HS-27A (cell line): ENCODE results near the gene SPAG16.
"Not testable (repeated sequence)": the region's sequence is repeated elsewhere in the genome, so short reads cannot be mapped to it uniquely, and the experiment has no call there.

Experiments used
- DNase-seq: peaks from one replicate; pipeline ENCODE4 v3.0.0-alpha.2; 2012; ENCODE audit warnings: low read depth, missing footprints

The SPAG16 gene

DNA sequence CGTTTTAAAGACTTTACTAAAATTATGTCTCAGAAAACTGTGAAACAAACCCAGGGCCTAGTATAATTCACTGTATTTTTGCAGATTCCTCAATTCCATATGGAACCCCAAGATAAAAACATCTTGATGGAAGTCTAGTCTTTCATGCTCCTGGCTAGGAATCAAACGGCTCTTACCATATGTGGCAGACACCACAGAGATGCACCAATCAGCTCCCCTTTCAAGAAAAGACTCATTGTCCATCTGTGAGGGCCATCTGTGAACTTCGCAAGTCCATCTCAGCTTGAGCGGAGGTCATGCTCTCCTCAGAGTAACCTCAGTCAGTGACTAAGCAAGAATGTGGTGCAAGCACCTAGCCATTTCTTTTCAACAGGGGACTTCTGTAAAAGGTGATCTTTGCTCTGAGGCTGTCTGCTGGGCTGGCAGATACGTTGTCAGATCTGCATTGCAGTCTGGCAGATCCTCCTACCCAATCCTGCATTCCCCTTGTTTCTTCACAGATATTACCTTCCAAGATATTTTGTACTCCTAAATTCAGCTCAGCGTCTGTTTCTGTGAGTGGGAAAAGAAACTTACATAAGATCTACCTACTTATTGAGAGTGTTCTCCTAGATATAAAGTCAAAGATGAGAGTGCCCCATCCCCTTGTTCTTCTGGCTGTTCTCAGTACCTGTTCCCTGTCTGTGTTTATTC is 419.3 kb downstream of the SPAG16 start:
- no peak for DNase-seq

GRCh38 chr2:213710164-213710563 is 425.9 kb downstream of the SPAG16 start:
- no peak for DNase-seq

- DNase-seq = not testable (repeated sequence)
These were observed 434.1 kb downstream of the SPAG16 start for GRCh38 chr2:213718411-213718810.

DNA sequence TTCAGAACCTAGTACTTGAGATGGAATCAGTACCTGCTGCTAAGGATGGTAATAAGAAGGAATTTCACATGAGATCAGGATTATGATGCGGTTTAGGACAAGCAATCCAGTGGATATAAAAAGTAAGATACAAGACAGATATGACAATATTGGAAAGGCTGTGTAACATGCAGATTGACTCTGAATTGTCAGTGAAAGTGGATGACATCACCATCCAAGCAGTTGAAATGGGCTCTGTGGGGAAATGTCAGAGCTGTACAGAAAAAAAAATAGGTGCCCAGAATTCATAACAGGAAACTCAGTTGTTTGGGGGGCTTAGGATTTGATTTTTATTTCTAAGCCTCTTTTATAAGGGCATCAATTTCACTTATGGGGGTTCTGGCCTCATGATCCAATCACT is 438.3 kb downstream of the SPAG16 start:
- no peak for DNase-seq

DNA sequence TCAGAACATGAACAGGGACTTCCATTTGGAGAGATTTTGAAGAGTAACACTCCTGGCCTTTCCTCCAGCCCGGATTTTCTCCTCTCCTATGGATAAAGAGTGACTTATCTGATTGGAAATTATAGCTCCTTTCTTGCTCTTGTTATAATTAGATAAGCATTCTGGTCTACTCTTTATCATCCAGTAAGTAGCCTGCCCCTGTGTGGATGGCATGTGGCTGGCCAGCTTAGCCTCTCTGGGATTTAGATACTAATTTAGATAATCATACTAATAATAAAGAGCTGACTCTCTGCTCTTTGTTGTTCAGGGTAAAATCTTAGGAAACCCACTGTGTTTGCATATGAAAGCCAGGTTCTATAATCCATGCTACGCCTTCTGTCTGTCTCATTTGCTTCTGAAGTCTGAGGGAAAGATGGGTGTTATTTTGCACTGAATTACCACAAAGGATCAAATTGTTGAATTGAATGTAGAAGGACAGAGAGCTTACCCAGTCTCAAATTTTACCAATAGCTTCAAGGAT is 438.8 kb downstream of the SPAG16 start:
- DNase-seq = no peak

- DNase-seq = no peak
These were observed 439.4 kb downstream of the SPAG16 start for GRCh38 chr2:213723707-213724106.

GRCh38 chr2:213726101-213726500 is 441.8 kb downstream of the SPAG16 start:
- DNase-seq = no peak

DNA sequence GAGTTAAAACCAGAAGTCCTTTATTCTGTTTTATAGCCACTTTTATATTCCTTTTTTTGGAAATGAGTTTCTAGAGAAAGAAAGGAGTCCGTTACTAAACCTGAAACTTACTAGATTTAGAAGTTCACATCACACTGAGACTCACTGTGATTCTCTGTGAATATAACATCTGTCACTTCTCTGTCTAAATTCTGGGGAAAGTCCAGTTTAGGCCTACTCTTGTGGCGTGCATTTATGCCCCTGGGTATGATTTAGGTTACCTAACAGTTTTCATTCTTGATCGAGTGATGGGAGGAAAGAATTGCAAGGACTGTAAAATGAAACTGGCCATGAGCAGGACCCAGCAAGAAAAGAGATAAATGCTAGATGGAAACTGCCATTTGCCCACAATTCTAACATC is 449.6 kb downstream of the SPAG16 start:
- no peak for DNase-seq

DNA sequence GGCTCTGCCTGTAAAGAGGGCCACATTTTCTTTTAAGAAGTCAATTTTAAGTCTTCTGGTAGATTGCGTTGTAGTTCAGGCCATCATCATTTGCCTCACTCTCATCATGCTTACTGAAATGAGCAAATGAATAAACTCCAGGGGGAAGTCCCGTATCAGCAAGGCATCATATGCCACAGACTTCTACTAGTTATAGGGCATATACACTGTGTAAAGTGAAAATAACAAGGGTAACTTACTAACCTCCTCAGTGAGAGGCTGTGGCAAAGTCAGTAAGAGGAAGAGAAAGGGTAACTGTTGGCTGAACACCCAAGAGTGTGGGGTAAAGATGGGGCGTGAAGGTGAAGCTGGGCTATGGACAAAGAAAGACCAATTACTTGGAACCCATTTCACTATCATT is 456.2 kb downstream of the SPAG16 start:
- DNase-seq = no peak

DNA sequence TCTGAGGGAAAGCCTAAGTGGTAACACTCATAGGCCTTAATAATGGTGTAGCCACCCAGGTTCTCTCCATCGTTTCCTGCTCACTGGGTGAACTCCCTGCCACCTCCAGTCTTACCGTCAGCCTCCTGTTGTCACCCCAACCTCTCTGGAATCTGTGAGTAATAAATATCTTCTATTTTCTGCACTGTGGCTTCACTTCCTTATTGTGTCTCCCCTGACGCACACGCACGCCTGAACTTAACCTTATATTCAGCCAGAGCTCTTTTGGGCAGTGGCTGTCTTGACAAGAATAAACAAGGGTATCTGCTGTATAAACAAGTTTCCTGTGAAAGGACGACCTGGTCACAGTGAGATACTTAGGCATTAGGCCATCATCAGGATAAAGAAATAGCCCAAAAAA is 467.2 kb downstream of the SPAG16 start:
- DNase-seq = no peak

DNA sequence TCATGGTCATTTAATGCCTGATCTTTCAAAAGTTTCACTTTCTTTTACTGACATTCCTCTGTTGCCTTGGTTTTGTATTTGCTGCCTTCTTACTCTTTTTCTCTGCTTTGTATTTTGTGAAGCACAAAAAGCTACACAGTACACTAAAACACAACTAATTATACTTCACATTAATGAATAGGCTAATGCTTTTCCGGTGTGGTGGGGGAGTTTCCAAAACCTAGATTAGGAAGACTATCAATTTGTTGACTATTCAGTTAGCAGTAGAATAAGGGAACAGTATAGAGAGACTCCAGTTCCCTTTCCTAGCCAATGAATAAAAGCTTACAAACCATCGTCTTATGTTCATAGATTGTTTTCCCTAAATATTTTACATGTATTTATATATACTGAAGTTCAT is 468.3 kb downstream of the SPAG16 start:
- DNase-seq = no peak

- DNase-seq = no peak
These were observed 473.3 kb downstream of the SPAG16 start for GRCh38 chr2:213757525-213757924.

DNA sequence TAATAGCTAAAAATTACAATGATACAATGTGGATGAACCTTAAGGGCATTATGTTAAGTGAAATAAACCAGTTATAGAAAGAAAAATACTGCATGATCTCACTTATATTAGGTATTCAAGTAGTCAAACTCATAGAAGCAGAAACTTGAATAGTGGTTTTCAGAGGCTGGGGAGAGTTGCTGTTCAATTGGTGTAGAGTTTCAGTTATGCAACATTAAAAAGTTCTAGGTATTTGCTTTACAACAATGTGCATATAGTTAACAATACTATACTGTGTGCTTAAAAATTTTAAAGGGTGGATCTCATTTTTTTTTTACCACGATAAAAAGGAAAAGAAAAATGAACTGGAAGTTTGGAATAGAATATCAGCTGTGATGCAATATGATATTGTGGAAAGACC is 479.1 kb downstream of the SPAG16 start:
- no peak for DNase-seq

DNA sequence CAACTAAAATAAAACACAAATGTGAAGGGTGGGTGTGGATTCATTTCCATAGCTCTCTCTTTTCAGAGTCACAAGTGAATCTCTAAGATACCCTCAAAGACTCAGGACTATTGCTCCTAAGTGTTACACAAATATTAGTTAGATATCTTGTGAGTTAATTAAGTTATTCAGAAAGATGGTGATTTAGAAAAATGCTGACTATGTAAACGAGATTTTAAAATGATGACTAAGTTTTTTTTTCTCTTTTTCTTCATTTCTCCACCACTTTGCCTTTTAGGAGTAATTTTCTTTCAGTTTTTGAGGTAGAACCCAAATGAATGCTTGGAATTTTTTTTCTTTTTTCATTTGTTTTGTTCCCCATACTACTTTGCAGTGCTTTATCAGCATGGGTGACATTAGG is 479.7 kb downstream of the SPAG16 start:
- no peak for DNase-seq

- no peak for DNase-seq
These were observed 480.6 kb downstream of the SPAG16 start for GRCh38 chr2:213764849-213765248.

DNA sequence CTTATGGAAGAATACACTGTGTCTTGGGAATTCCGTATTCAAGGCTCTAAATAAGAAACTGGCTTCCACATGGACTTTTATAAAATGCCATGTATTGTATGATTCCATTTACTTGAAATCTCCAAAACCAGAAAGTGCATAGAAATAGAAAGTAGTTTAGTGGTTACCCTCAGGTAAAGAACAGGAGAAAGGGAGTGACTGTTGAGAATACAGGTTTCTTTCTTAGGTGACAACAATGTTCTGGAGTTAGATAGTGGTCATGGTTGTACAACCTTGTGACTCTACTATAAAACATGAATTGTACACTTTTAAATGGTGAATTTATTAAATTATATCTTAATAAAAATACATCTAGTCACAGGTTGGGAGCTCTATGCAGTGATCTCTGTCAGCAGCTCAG is 481.8 kb downstream of the SPAG16 start:
- DNase-seq = no peak

- no peak for DNase-seq
These were observed 482.2 kb downstream of the SPAG16 start for GRCh38 chr2:213766465-213766901.

DNA sequence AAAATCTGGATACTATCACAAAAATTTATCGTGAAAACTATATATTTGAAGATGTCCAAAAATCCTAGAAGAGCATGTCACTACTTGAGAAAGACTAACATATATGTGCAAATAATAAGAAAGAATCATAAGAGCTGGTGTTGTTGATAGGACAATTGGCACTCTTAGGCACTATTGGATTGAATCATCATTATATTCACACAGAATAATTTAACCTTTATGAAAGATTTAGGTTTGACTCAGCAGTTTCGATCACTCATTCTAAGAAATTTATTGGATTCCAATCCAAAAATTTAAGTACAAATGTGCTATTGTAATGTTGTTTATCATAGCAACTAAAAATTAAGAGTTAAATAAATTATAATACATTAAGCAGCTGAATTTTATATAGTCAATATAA is 503.6 kb downstream of the SPAG16 start:
- DNase-seq = no peak

DNA sequence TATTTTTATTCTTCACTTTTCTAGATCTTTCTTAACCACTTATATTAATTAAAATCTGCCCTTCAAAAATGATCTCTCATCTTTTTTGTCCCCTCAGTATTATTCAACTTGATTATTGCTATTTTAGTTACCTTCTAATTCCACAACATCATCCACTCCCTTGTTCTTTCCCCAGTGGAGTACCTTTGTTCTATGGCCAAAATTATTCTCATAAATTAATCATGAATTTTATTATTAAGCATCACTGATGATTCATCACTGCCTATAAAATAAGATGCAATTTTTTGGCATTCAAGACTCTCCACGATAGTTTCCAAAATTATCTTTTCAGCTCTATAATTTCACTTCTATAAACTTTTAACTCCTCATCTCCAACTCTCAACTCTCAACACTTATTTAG is 505.7 kb downstream of the SPAG16 start:
- DNase-seq = no peak

GRCh38 chr2:213792045-213792444 is 507.8 kb downstream of the SPAG16 start:
- no peak for DNase-seq

DNA sequence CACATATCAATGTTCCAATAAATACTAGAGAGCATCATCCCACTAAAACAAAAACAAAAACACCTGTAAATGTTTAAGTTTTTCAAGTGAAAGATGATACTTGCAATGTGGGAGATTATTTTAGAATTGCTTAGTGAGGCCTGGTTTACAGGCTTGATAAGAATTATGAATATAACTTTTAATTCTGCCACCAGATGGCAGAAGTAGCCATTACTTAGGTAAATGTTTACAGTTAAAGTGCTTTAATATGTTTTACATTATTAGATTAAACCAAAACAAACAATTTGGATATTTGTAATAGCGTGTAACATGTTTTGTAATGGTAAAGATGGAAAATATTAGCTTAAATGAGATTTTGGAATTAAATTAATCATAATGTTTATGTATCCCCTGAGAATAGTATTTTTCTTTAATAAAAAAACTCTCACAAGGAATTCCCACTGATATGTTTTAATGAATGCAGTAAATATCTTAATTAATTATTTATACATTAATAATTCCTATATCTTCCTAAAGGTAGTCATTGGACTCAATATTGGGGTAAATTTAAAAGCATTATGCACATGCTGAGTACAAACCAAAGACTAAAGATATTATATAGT is 522.0 kb downstream of the SPAG16 start:
- no peak for DNase-seq

DNA sequence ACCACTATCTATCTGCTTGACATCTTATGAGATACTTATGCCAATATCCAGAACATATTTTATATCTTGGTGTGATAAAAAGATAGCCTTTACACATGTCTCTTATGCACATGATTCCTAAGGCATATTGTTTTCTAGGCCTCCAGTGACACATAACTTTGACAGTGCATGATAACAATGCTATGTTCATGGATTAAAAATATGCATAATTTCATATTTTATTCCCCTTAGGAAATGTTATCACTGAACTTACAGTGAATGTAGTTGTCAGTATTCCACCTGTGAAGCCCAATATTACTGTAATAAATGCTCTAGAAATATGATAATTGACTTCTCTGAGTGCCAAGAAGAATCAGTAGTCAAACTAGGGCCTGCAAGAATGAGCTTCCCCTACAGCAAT is 532.3 kb downstream of the SPAG16 start:
- no peak for DNase-seq

GRCh38 chr2:213818436-213818835 is 534.2 kb downstream of the SPAG16 start:
- DNase-seq = no peak

DNA sequence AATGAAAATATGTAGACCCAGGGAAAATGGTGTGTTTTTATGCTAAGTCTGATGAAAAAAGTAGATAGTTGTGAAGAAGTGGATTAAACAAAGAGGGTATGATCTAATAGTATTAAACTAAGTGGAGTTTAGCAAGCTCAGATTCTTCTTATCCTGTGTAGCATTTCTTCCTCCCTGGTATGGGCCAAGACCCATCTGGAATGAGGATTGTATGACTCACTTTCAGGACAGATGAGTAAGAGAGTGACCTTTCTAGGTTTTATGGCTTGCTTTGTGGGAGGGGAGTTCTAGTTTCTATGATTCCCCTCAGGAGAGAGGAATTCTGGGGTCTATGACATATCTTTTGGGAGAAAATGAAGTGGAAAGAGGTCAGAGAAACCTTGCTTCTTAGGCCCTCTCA is 550.1 kb downstream of the SPAG16 start:
- DNase-seq = peak; percentile 43
